Amniotic epithelial cell (primary cell): ENCODE data around the gene RRP1B.

Experiments used
- DNase-seq: peaks from one replicate; pipeline ENCODE4 v3.0.0-alpha.2; 2010; ENCODE audit warnings: low read depth

The RRP1B gene

GRCh38 chr21:43740497-43741156 lies 81.3 kb downstream of the RRP1B start:
- peak; percentile 63 for DNase-seq

DNA sequence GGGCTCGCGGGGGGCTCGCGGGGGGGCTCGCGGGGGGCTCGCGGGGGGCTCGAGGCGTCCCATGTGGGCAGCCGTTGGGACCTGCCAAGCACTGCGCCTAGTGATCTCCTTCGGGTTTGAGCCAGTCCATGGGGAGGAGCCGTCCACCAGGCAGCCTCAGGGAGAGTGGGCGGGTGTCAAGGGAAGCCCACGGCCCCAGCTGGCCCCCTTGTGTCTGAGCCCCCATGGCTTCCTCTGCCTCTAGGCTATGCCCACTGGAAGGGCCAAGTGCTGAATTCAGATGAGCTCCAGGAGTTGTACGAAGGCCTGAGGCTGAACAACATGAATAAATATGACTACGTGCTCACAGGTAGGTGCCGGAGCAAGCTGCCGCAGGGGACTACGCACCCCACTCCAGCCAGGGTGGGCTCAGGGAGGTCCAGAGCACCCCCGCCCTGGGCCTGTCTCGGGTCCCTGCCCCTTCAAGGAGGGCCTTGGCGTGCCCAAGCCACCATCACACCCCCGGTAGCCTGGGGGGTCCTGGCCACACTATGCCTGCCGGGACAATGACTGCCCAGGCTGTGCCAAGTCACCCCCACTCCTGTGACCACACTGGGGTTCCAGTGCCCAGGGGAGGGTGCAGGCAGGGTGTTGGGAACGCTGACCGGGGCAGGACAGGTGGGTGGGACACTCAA lies 82.2 kb downstream of the RRP1B start:
- no peak for DNase-seq

DNA sequence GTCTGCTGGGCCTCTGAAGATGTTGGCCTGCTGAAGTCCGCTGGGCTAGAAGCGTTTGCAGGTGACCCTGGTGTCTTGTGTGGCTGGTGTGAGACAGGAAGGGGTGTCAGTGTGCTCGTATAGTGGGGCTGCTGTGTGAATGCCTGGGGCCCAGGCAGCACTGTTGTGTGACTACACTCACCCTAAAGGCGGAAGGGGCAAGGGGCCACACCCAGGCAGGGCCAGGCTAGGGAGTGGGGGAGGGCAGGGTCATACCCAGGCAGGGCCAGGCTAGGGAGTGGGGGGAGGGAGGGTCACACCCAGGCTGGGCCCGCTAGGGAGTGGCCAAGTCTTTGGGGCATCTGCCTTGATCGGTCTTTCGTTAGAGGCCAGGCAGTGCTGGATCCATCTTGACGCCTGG lies 84.6 kb downstream of the RRP1B start:
- DNase-seq = no peak

GRCh38 chr21:43744725-43745124 lies 85.4 kb downstream of the RRP1B start:
- DNase-seq = no peak
